Peyer's patch (tissue), 4 donors: ENCODE results near the gene VPREB1. TPM values are rescaled to one million over a fixed set of nuclear protein-coding genes. Genes with fewer than 3 reads are reported as not detected.
"Not testable (repeated sequence)": the region's sequence is repeated elsewhere in the genome, so short reads cannot be mapped to it uniquely, and the experiment has no call there.

Experiments used
- DNase-seq, 3 donors: peaks; one replicate each; pipeline ENCODE4 v3.0.0-alpha.2; 2017 to 2019
- H3K27ac ChIP-seq, 4 donors: fragments of 200-600 bp; sonication (generic); one replicate each; pipeline ENCODE4 v1.5.1; 2016 to 2019
- H3K27me3 ChIP-seq, 2 donors: fragments of 200-600 bp; sonication (generic); one replicate each; pipeline ENCODE4 v1.5.1; 2019
- H3K36me3 ChIP-seq, 3 donors: fragments of 200-600 bp; sonication (generic); one replicate each; pipeline ENCODE4 v1.5.1; 2016 to 2019
- H3K4me1 ChIP-seq, 4 donors: fragments of 200-600 bp; sonication (generic); one replicate each; pipeline ENCODE4 v1.5.1; 2016 to 2019
- H3K4me3 ChIP-seq, 4 donors: fragments of 200-600 bp; sonication (generic); 1 replicate in 3 of 4; 2 replicates in 1 of 4; pipeline ENCODE4 v1.5.1; 2016 to 2019; ENCODE audit warnings: mild to moderate bottlenecking in 1 of 4
- H3K9me3 ChIP-seq, 4 donors: fragments of 200-600 bp; sonication (generic); one replicate each; pipeline ENCODE4 v1.5.1; 2016 to 2019; ENCODE audit warnings: mild to moderate bottlenecking in 1 of 4
- CTCF ChIP-seq, 6 experiments: fragments of 450-650 bp in 4 of 6; fragments of 200-600 bp in 2 of 6; sonication (generic) in 1 of 6; IDR thresholded peaks; one replicate each; pipeline ENCODE4 v1.5.1; 2017 to 2019; ENCODE audit warnings: antibody characterized with exemption in 6 of 6, mild to moderate bottlenecking in 3 of 6, moderate library complexity in 1 of 6
- POLR2A ChIP-seq, 2 donors: fragments of 450-650 bp; IDR thresholded peaks; one replicate each; pipeline ENCODE4 v1.5.1; 2017; ENCODE audit warnings: antibody characterized with exemption in 2 of 2, mild to moderate bottlenecking in 2 of 2, moderate library complexity in 2 of 2
- total RNA-seq, 4 donors: library from RNA; depleted of rRNA; stranded (reverse); fragments of >200 nt; gene quantifications; one replicate each; pipeline ENCODE4 v1.1.0, GENCODE V29; 2016

The VPREB1 gene
- total RNA-seq, 4 donors from 2014 or later, result not detected

- no peak for DNase-seq
- TF ChIP-seq POLR2A (IDR thresholded peaks at IDR 0.05) (no peak), CTCF (IDR thresholded peaks at IDR 0.05) (no peak)
- Histone ChIP-seq H3K27ac (peak overlapping the region in 1 of 4 donors; percentile 61), H3K27me3 (no peaks in the 10 kb centered on the region), H3K9me3 (no peaks in the 10 kb centered on the region), H3K4me3 (no peak overlapping the region), H3K4me1 (peaks cover 0 to 5% (median 0%) of the 10 kb centered on the region in 4 donors), H3K36me3 (no peaks in the 10 kb centered on the region)
These were observed 42.6 kb upstream of the VPREB1 start for GRCh38 chr22:22201930-22202343.

GRCh38 chr22:22203048-22203971, 41.3 kb upstream of the VPREB1 start:
- H3K4me1 ChIP-seq, result peaks cover 0 to 10% (median 1%) of the 10 kb centered on the region in 4 donors
- DNase-seq, result no peak
- H3K9me3 ChIP-seq, result no peaks in the 10 kb centered on the region
- H3K27me3 ChIP-seq, result no peaks in the 10 kb centered on the region
- no peak for TF ChIP-seq CTCF (IDR thresholded peaks at IDR 0.05)
- TF ChIP-seq POLR2A (IDR thresholded peaks at IDR 0.05), result no peak
- H3K27ac ChIP-seq, result no peak overlapping the region
- H3K4me3 ChIP-seq, result no peak overlapping the region
- no peaks in the 10 kb centered on the region for H3K36me3 ChIP-seq

GRCh38 chr22:22207845-22208564, 36.6 kb upstream of the VPREB1 start:
- no peaks in the 10 kb centered on the region for H3K36me3 ChIP-seq
- DNase-seq, result peak; percentile 76 to 94 (median 91)
- H3K27me3 ChIP-seq, result no peaks in the 10 kb centered on the region
- peaks cover 0 to 5% (median 2%) of the 10 kb centered on the region in 4 donors for H3K4me1 ChIP-seq
- no peak overlapping the region for H3K27ac ChIP-seq
- TF ChIP-seq CTCF (IDR thresholded peaks at IDR 0.05) (peak; percentile 44 to 70 (median 57)), POLR2A (IDR thresholded peaks at IDR 0.05) (no peak)
- no peak overlapping the region for H3K4me3 ChIP-seq
- no peaks in the 10 kb centered on the region for H3K9me3 ChIP-seq

GRCh38 chr22:22208652-22209051, 35.9 kb upstream of the VPREB1 start:
- peaks cover 0 to 5% (median 2%) of the 10 kb centered on the region in 4 donors for H3K4me1 ChIP-seq
- H3K9me3 ChIP-seq, result no peaks in the 10 kb centered on the region
- no peak overlapping the region for H3K27ac ChIP-seq
- DNase-seq, result no peak
- H3K4me3 ChIP-seq, result no peak overlapping the region
- no peaks in the 10 kb centered on the region for H3K36me3 ChIP-seq
- H3K27me3 ChIP-seq, result no peaks in the 10 kb centered on the region
- TF ChIP-seq CTCF (IDR thresholded peaks at IDR 0.05), result no peak
- no peak for TF ChIP-seq POLR2A (IDR thresholded peaks at IDR 0.05)

GRCh38 chr22:22209080-22209640, 35.4 kb upstream of the VPREB1 start:
- not testable (repeated sequence) for DNase-seq, H3K4me3 ChIP-seq, H3K27ac ChIP-seq, H3K9me3 ChIP-seq, H3K4me1 ChIP-seq, H3K27me3 ChIP-seq, H3K36me3 ChIP-seq
